ENCODE results near the gene FHL2. TPM values are rescaled to one million over a fixed set of nuclear protein-coding genes. Genes with fewer than 3 reads are reported as not detected.

FHL2 gene
- total and polyA plus RNA-seq, 9 of the 15 experiments (the other 6 are each of a cell fraction or from before 2014, with no cell fraction given) = 7.5 to 33.1 (median 23.9) TPM

DNA sequence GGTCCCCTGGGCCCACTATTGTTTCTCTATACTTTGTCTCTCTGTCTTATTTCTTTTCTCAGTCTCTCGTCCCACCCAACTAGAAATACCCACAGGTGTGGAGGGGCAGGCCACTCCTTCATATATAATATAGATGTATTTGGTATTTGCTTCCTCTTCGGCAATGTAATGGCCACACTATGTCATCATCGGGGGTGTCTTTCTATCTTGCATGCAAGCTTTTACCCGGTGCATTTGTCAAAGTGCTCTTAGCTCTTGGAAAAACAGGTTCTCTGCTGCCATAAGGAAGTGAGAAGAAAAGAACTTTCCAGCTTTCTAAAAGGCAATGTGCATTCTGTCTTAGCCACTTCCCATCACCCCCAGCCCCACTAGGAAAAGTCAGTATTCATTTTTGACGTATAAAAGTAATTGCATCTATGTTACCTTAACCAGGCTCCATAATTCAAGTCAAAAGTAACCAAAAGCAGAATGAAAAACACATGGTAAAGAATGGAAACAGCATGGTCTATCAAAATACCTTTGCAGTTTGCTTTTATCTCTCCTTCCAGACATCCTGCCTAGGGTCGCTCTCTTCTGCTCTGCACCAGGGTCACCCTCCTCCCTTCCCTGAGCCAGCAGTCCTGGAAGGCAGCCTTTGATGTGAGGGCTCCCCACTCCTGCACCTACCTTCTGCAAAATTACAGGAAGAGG lies 27.2 kb upstream of the FHL2 start:
- Histone ChIP-seq H3K9me3 (replicated peaks; ENCODE audit: control insufficient read depth, insufficient read depth, low read depth, low read length) (no peaks in the 10 kb centered on the region), H2AFZ (ENCODE audit: low read depth, low read length) (peak overlapping the region; percentile 85), H4K20me1 (replicated peaks; ENCODE audit: control insufficient read depth, insufficient read depth, low read length) (no peaks in the 10 kb centered on the region), H3K27ac (ENCODE audit: extremely low read depth, low read depth, low read length) (peak overlapping the region; percentile 55), H3K36me3 (ENCODE audit: control insufficient read depth, insufficient read depth, low read length) (no peaks in the 10 kb centered on the region), H3K4me2 (ENCODE audit: insufficient read depth, low read length) (peak overlapping the region; percentile 75), H3K79me2 (ENCODE audit: control insufficient read depth, insufficient read depth, low read length) (no peaks in the 10 kb centered on the region), H3K4me1 (replicated peaks in 1 of 2; ENCODE audit: control insufficient read depth in 2 of 2, insufficient read depth in 2 of 2, low read length in 2 of 2) (peaks cover 9 to 18% of the 10 kb centered on the region in 2 experiments; a peak in 4 of 5 replicates), H3K4me3 (no peak overlapping the region), H3K9me1 (ENCODE audit: control insufficient read depth, insufficient read depth, low read length) (no peaks in the 10 kb centered on the region), H3K9ac (ENCODE audit: insufficient read depth in 1 of 2, low read depth in 2 of 2, low read length in 2 of 2) (no peak overlapping the region; a peak in 1 of 4 replicates), H3K27me3 (ENCODE audit: control insufficient read depth in 2 of 2, insufficient read depth in 2 of 2, low read length in 2 of 2) (no peaks in the 10 kb centered on the region; a peak in 1 of 5 replicates)
- ATAC-seq (peak; percentile 93), FAIRE-seq (peak; percentile 93), DNase-seq (ENCODE audit: extremely low read depth in 1 of 4, low spot score in 3 of 4) (peak in 2 of 4 experiments; percentile 61 to 75)
- intact Hi-C loops (cut with micrococcal nuclease) = no loop called here
- ChIA-PET CTCF (ENCODE audit: low intra/inter-chr PET ratio) (no interaction called here), POLR2A (no interaction called here)
- BruUV-seq (replicated peaks) = no TSS peak
- WGBS (ENCODE audit: insufficient coverage, low coverage, missing lambda C conversion rate) = 5% methylated on average over 6 of the region's 6 CpGs
- in situ Hi-C loops (cut with MboI) = no loop called here
- TF ChIP-seq NCOR1 (IDR thresholded peaks at IDR 0.05) (peak; percentile 43), ARID1B (IDR thresholded peaks at IDR 0.05) (peak; percentile 80), L3MBTL2 (IDR thresholded peaks at IDR 0.05) (no peak)
- TF ChIP-seq, protein P1, sequence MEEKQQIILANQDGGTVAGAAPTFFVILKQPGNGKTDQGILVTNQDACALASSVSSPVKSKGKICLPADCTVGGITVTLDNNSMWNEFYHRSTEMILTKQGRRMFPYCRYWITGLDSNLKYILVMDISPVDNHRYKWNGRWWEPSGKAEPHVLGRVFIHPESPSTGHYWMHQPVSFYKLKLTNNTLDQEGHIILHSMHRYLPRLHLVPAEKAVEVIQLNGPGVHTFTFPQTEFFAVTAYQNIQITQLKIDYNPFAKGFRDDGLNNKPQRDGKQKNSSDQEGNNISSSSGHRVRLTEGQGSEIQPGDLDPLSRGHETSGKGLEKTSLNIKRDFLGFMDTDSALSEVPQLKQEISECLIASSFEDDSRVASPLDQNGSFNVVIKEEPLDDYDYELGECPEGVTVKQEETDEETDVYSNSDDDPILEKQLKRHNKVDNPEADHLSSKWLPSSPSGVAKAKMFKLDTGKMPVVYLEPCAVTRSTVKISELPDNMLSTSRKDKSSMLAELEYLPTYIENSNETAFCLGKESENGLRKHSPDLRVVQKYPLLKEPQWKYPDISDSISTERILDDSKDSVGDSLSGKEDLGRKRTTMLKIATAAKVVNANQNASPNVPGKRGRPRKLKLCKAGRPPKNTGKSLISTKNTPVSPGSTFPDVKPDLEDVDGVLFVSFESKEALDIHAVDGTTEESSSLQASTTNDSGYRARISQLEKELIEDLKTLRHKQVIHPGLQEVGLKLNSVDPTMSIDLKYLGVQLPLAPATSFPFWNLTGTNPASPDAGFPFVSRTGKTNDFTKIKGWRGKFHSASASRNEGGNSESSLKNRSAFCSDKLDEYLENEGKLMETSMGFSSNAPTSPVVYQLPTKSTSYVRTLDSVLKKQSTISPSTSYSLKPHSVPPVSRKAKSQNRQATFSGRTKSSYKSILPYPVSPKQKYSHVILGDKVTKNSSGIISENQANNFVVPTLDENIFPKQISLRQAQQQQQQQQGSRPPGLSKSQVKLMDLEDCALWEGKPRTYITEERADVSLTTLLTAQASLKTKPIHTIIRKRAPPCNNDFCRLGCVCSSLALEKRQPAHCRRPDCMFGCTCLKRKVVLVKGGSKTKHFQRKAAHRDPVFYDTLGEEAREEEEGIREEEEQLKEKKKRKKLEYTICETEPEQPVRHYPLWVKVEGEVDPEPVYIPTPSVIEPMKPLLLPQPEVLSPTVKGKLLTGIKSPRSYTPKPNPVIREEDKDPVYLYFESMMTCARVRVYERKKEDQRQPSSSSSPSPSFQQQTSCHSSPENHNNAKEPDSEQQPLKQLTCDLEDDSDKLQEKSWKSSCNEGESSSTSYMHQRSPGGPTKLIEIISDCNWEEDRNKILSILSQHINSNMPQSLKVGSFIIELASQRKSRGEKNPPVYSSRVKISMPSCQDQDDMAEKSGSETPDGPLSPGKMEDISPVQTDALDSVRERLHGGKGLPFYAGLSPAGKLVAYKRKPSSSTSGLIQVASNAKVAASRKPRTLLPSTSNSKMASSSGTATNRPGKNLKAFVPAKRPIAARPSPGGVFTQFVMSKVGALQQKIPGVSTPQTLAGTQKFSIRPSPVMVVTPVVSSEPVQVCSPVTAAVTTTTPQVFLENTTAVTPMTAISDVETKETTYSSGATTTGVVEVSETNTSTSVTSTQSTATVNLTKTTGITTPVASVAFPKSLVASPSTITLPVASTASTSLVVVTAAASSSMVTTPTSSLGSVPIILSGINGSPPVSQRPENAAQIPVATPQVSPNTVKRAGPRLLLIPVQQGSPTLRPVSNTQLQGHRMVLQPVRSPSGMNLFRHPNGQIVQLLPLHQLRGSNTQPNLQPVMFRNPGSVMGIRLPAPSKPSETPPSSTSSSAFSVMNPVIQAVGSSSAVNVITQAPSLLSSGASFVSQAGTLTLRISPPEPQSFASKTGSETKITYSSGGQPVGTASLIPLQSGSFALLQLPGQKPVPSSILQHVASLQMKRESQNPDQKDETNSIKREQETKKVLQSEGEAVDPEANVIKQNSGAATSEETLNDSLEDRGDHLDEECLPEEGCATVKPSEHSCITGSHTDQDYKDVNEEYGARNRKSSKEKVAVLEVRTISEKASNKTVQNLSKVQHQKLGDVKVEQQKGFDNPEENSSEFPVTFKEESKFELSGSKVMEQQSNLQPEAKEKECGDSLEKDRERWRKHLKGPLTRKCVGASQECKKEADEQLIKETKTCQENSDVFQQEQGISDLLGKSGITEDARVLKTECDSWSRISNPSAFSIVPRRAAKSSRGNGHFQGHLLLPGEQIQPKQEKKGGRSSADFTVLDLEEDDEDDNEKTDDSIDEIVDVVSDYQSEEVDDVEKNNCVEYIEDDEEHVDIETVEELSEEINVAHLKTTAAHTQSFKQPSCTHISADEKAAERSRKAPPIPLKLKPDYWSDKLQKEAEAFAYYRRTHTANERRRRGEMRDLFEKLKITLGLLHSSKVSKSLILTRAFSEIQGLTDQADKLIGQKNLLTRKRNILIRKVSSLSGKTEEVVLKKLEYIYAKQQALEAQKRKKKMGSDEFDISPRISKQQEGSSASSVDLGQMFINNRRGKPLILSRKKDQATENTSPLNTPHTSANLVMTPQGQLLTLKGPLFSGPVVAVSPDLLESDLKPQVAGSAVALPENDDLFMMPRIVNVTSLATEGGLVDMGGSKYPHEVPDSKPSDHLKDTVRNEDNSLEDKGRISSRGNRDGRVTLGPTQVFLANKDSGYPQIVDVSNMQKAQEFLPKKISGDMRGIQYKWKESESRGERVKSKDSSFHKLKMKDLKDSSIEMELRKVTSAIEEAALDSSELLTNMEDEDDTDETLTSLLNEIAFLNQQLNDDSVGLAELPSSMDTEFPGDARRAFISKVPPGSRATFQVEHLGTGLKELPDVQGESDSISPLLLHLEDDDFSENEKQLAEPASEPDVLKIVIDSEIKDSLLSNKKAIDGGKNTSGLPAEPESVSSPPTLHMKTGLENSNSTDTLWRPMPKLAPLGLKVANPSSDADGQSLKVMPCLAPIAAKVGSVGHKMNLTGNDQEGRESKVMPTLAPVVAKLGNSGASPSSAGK (IDR thresholded peaks at IDR 0.05) = peak; percentile 53
- TF ChIP-seq, protein P2, sequence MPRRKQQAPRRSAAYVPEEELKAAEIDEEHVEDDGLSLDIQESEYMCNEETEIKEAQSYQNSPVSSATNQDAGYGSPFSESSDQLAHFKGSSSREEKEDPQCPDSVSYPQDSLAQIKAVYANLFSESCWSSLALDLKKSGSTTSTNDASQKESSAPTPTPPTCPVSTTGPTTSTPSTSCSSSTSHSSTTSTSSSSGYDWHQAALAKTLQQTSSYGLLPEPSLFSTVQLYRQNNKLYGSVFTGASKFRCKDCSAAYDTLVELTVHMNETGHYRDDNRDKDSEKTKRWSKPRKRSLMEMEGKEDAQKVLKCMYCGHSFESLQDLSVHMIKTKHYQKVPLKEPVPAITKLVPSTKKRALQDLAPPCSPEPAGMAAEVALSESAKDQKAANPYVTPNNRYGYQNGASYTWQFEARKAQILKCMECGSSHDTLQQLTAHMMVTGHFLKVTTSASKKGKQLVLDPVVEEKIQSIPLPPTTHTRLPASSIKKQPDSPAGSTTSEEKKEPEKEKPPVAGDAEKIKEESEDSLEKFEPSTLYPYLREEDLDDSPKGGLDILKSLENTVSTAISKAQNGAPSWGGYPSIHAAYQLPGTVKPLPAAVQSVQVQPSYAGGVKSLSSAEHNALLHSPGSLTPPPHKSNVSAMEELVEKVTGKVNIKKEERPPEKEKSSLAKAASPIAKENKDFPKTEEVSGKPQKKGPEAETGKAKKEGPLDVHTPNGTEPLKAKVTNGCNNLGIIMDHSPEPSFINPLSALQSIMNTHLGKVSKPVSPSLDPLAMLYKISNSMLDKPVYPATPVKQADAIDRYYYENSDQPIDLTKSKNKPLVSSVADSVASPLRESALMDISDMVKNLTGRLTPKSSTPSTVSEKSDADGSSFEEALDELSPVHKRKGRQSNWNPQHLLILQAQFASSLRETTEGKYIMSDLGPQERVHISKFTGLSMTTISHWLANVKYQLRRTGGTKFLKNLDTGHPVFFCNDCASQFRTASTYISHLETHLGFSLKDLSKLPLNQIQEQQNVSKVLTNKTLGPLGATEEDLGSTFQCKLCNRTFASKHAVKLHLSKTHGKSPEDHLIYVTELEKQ (CRISPR knock-in tag; IDR thresholded peaks at IDR 0.05) = no peak
